C4-2B (cell line): ENCODE measurements around the gene GFOD1.
"Not testable (repeated sequence)": the region's sequence is repeated elsewhere in the genome, so short reads cannot be mapped to it uniquely, and the experiment has no call there.

Experiments used
- H3K27ac ChIP-seq: fragments of 450-650 bp; 2 replicates; pipeline ENCODE4 v1.5.1; 2017
- CTCF ChIP-seq: fragments of 450-650 bp; conservative IDR thresholded peaks from 2 replicates; pipeline ENCODE4 v1.5.1; 2017; ENCODE audit warnings: mild to moderate bottlenecking
- ZFX ChIP-seq: fragments of 450-650 bp; IDR thresholded peaks from 2 replicates; pipeline ENCODE4 v1.6.1; 2017

Gene GFOD1

DNA sequence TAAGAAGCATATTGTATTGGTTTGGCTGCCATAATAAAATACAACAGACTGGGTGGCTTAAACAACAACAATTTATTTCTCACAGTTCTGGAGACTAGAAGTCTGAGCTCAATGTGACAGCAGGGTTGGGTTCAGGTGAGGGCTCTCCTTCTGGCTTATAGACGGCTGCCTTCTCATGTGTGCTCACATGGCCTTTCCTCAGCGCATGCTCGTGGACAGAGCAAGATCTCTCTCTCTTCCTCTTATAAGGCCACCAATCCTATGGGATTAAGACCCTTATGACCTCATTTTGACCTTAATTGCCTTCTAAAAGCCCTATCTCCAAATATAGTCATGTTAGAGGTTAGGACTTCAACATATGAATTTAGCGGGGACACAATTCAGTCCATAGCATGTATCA is 32.4 kb upstream of the GFOD1 start:
- H3K27ac ChIP-seq: no peak overlapping the region
- TF ChIP-seq ZFX (no peak), CTCF (no peak)

DNA sequence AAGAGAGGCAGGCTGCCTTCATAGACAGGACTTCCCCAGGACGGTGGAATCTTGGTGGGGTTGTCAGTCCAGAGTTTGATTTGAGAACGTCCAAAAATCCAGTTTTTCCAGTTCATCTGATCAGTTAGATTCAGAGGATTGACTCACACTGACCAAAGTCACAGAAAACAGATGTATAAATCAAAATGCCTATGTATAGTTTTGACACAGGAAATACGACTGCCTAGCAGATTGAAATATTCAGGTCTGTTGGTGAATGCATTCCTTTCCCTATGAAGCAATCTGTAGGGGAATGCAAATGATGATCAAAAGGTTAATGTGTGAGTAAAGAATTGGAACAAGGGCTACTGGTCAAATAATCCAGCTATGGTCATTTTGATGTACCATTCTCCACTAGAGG is 29.7 kb upstream of the GFOD1 start:
- H3K27ac ChIP-seq: no peak overlapping the region
- no peak for TF ChIP-seq CTCF
- TF ChIP-seq ZFX: no peak

GRCh38 chr6:13515912-13516311 is 28.5 kb upstream of the GFOD1 start:
- no peak for TF ChIP-seq CTCF
- no peak for TF ChIP-seq ZFX
- no peak overlapping the region for H3K27ac ChIP-seq

- H3K27ac ChIP-seq: no peak overlapping the region
- TF ChIP-seq CTCF (no peak), ZFX (no peak)
Measured at GRCh38 chr6:13513626-13514502, 26.5 kb upstream of the GFOD1 start.

GRCh38 chr6:13512900-13513299 is 25.5 kb upstream of the GFOD1 start:
- no peak for TF ChIP-seq CTCF
- TF ChIP-seq ZFX: no peak
- H3K27ac ChIP-seq: no peak overlapping the region

DNA sequence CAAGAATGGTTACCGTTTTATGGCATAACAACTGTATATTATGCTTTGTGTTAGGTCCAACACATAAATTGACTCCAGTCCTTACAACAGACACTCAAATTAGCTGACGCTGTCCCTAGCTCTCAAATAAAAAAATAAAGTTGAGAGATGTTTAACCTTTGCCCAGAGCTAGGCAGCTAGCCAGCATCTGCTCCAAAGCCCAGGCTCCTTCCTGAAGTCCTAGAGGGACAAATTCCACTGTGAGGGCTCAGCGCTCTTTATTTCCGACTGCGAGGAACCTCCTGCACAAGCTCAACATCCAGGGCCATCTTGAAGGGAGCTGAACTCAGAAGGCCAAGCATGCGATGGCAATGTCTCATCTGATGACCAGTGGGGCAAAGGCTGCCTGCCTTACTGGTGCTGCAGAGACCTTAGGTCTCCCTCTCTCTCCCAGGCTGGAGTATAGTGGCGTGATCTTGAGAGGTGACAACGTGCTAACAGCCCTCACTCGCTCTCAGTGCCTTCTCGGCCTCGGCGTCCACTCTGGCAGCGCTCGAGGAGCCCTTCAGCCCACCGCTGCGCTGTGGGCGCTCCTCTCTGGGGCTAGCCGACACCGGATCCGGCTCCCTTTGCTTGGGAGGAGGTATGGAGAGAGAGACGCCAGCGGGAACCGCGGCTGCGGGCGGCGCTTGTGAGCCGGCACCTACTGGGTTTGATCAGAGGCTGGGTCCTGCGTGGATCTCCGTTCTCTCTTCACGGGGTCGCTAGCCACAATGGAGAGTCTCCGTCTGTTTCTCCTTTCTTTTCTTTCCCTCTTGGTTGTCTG is 24.7 kb upstream of the GFOD1 start:
- no peak for TF ChIP-seq ZFX
- no peak for TF ChIP-seq CTCF
- H3K27ac ChIP-seq: no peak overlapping the region

- H3K27ac ChIP-seq: not testable (repeated sequence)
Measured at GRCh38 chr6:13511141-13511571, 23.8 kb upstream of the GFOD1 start.

- H3K27ac ChIP-seq: not testable (repeated sequence)
Measured at GRCh38 chr6:13510433-13510832, 23.0 kb upstream of the GFOD1 start.
